GM18861 (cell line): ENCODE data around the gene C5orf34.
A peak's percentile ranks its signal among the peaks of the same experiment; 100 is the strongest.
"Not testable (repeated sequence)": the region's sequence is repeated elsewhere in the genome, so short reads cannot be mapped to it uniquely, and the experiment has no call there.

ENCODE experiments used
- ATAC-seq: cut with Tn5 transposase; IDR thresholded peaks from one replicate; pipeline ENCODE4 v1.9.1; 2021; ENCODE audit not compliant: unreplicated experiment

The C5orf34 gene

GRCh38 chr5:43515678-43516048 lies 715 bp upstream of the C5orf34 start:
- ATAC-seq = no peak

GRCh38 chr5:43514471-43514815 lies 505 bp downstream of the C5orf34 start:
- ATAC-seq = peak; percentile 25

GRCh38 chr5:43514025-43514424 lies 923 bp downstream of the C5orf34 start:
- no peak for ATAC-seq

GRCh38 chr5:43511062-43511461 lies 3.9 kb downstream of the C5orf34 start:
- not testable (repeated sequence) for ATAC-seq

GRCh38 chr5:43498581-43498980 lies 16.4 kb downstream of the C5orf34 start:
- no peak for ATAC-seq

GRCh38 chr5:43497311-43498104 lies 17.4 kb downstream of the C5orf34 start:
- no peak for ATAC-seq

GRCh38 chr5:43491326-43491725 lies 23.6 kb downstream of the C5orf34 start:
- ATAC-seq = no peak

- no peak for ATAC-seq
Observed at GRCh38 chr5:43486353-43486752, 28.6 kb downstream of the C5orf34 start.

- ATAC-seq = no peak
Observed at GRCh38 chr5:43485406-43485805, 29.5 kb downstream of the C5orf34 start.

GRCh38 chr5:43484106-43484849 lies 30.7 kb downstream of the C5orf34 start:
- peak; percentile 68 for ATAC-seq

GRCh38 chr5:43483298-43484105 lies 31.4 kb downstream of the C5orf34 start, which contains the start of gene TMEM267:
TMEM267 (minus strand) TSS chr5:43483865; CDS start chr5:43453969, 29,896 bp downstream.
- peak; percentile 82 for ATAC-seq

GRCh38 chr5:43482490-43483297 lies 32.3 kb downstream of the C5orf34 start:
- ATAC-seq = no peak

- ATAC-seq = no peak
Observed at GRCh38 chr5:43469671-43470391, 45.1 kb downstream of the C5orf34 start.

- no peak for ATAC-seq
Observed at GRCh38 chr5:43467100-43467499, 47.8 kb downstream of the C5orf34 start.

GRCh38 chr5:43465455-43465854 lies 49.5 kb downstream of the C5orf34 start:
- not testable (repeated sequence) for ATAC-seq

- no peak for ATAC-seq
Observed at GRCh38 chr5:43461066-43461465, 53.9 kb downstream of the C5orf34 start.

- ATAC-seq = no peak
Observed at GRCh38 chr5:43456556-43456955, 58.4 kb downstream of the C5orf34 start.

GRCh38 chr5:43441575-43441974 lies 73.4 kb downstream of the C5orf34 start:
- ATAC-seq = not testable (repeated sequence)

- ATAC-seq = no peak
Observed at GRCh38 chr5:43437062-43437660, 77.8 kb downstream of the C5orf34 start.
